Stimulated activated CD4-positive, alpha-beta T cell treated with anti-CD3 and anti-CD28 coated beads, Interleukin-2, amount 100 ng/mL, for 48 hours (primary cell): ENCODE data around the gene NRAP.
"Not testable (repeated sequence)": the region's sequence is repeated elsewhere in the genome, so short reads cannot be mapped to it uniquely, and the experiment has no call there.

ENCODE experiments used
- DNase-seq, 2 donors: peaks; one replicate each; pipeline ENCODE4 v3.0.0-alpha.2; 2020

The NRAP gene

DNA sequence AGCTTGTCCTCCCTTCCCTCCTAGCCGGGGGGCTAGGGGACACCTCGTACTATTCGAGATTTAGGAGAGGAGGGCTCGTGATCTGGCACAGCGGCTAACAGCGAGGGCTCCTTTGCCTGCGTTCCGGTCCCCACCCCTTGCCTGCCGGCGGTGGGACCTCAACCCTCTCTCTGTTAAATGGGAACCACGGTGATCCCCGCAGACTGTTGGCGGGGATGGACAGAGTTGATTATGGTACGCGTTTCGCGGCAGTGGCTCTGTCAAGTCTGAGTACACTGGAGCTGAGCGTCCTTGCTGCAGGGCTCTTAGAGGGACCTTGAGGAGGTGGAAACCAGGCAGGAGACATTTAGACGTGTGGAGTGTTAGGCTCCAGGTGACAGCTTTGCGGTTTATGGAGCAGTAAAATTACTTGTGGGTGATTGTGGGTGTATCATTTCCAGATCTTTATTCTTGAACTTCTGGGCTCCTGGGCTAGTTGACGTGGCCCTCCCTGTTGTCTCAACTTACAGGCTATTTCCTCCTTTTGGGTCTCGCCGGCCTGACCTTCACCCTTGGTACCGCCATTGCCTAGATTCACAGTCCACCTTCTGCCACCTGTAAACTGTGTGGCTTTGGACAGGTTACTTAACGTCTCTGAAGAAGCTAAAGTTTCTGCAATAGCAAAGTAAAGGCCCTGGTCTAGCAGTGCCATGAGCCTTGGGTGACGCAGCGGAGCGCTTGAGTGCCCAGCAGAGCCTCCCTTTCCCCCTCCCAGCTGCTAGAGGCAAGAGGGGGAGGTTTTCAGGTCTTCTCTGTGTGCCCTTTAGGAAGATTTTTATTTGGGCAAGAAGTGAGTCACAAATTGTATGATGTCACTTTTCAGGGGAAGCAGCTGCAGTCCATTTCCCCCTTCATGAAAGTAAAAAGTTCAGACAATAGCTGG is 16.6 kb upstream of the NRAP start:
- DNase-seq, result peak; percentile 19 to 20

GRCh38 chr10:113679463-113680189 is 15.8 kb upstream of the NRAP start, which contains the start of gene CASP7:
Gene CASP7, plus strand, starts transcription at chr10:113679912. Its CDS starts 17,582 bp downstream, at chr10:113697494.
- DNase-seq, result peak; percentile 62 to 70

DNA sequence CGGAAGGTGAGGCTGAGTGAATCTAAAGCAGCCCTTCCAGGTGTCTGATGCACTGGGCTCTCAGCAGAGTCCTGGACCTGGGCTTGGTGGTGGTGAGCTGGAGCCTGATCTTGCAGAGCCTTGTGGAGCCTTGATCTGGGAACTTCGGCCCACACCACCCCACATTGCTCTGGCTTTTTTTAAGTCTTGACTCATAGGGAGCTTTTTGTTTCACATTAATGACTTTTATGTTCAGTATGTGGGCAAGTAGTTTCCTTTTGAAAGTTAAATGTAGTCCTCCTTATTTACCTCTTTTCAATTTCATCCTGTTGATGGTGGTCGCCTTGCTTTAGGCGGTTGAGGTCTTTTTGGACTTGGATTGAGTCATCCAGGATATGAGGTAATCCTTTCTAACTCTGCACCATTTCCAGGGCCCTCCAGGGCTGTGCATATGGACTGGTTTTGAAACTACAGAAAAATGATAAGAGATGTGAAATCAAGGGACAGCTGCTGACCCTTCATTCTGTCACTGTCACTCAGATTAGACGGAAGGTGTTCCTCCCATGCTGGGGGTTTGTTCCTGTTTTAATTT is 2.9 kb upstream of the NRAP start:
- DNase-seq, result no peak

- no peak for DNase-seq
These were observed 2.0 kb upstream of the NRAP start for GRCh38 chr10:113665806-113666354.

DNA sequence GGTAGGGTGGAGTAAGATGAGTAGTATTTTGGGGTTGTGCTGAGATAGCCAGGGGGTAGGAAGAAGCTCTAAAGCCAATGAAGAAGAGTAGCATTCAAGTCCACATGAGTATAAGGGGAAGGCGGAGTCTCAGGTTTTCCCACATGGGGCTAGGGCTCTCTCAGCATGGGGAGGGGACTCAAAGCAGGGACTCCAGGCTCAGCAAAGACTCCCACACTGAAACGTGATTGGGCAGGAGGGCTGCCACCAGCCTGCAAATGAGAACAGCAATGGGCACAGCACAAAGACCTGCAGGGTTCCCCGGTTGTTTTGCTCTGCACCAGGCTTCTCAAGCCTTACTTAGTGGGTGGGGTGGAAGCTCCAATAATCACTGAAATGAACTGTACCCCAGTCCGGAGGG is 1.5 kb upstream of the NRAP start:
- DNase-seq, result no peak

DNA sequence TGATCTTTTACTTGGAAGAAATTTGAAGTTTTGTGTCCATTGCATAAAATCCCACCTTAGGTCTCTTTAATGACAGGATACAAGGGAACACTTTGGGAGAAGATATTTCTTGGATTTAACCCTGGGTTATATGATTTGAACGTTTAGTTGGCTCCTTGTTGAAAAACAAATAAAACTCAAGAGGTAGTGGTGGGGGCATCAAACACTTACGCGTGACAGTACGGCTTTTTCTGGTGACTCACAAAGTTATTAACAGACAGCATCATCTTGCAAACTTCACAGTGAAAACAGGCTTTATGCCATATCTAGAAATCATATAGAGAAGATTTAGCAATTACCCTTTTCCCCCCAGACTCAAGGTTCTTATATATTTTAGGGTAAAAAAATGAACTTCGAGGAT is 699 bp downstream of the NRAP start:
- no peak for DNase-seq

DNA sequence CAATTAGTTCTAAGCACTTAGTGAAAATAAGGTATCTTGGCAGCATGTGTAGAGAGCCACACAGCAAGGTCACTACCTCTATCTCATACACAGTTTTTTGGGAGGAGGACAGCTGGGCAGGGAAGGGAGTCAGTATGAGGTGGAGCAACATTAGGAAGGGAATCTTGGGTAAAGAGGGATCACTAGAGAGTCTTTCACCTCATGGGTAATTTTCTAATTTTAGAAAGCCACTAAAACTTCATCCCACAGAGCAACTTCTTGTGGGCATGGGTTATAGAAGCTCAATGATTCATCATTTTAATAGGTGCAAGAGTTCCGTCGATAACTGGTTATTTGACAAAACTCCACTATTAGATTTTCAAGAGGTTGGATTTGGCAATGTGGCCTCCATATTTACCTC is 2.5 kb downstream of the NRAP start:
- DNase-seq, result no peak

DNA sequence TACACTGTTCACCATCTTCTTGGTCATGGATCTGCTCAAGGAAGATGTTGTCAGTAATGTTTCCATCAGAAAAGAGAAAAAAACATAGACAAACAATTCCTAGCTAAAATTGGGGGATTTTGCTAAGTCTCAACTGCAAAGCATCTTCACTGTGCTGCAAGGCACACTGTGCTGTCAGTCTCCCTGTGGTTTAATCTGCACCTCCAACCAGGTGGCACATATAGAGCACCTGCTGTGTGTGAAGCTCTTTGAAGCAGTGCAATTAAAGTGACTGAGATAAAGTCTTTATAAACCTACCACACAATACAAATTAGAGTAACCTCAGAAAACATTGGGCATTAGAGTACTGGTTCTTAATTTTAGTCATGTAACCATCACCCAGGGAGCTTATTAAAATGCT is 6.3 kb downstream of the NRAP start:
- DNase-seq, result no peak

DNA sequence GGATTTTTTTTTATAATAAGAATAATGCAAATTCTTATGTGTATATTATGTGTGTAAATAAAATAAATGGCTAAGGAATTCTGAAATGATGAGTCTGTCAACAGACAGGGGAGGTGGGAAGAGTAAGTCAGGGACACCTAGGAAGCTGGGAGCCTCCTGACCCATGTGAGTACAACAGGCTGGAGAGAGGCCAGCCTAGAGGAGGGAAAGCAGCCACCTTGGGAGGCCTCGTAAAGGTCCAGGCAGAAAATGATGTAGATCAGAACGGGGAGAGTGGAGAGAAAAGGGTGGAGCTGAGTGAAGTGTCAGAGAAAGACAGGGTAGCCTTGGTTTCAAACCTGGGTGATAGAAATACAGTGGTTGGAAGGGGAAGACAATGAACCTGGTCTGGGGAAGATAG is 6.9 kb downstream of the NRAP start:
- DNase-seq, result no peak

DNA sequence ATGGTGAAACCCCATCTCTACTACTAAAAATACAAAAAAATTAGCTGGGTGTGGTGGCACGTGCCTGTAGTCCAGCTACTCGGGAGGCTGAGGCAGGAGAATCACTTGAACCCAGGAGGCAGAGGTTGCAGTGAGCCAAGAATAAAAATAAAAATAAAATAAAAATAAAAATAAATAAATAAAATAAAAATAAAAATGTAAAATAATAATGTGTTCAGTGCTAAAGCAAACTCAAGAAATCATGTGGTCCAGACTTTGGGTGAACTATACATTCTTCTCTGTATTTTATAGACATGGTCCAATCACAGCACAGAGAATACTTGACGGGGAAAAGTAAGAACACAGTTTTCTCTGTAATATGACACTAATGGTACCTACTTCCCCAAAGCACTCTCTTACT is 11.4 kb downstream of the NRAP start:
- DNase-seq, result not testable (repeated sequence)

DNA sequence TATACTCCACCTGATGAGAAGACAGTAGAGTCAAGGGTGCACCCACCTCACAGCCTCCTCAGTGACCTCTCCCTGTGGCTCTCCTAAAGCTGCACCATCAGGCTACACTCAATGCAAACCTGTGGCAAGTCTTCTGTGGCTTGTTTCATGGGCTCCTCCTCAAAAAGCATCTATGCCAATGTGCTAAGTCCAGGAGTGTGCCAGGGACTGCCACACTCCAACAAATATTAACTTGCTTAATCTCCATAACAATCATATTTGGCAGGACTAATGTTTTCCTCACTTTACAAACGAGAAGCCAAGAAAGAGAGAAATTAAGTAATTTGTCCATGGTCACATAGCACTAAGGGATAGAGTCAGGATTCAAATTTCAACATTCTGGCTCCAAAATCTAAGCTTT is 11.9 kb downstream of the NRAP start:
- no peak for DNase-seq

- DNase-seq, result no peak
These were observed 12.8 kb downstream of the NRAP start for GRCh38 chr10:113651021-113651420.

- DNase-seq, result no peak
These were observed 13.7 kb downstream of the NRAP start for GRCh38 chr10:113650172-113650571.

DNA sequence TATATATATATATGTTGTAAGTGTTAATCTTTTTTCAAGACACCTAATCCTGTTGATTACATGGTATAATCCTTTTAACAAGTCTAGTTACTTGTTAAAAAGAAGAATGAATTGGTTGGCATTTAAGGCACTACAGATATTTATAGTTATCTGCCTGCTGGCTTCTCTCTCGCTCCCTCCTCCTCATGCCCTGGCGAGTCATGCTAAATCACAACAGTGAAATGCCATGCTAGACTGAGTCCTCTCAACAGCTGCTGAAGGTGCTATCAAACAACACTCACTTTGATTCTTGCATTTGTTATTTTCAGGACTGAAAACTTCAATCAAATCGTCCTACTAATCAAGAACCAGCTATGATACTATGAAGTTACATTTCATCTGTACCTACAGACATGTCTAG is 15.4 kb downstream of the NRAP start:
- DNase-seq, result no peak

DNA sequence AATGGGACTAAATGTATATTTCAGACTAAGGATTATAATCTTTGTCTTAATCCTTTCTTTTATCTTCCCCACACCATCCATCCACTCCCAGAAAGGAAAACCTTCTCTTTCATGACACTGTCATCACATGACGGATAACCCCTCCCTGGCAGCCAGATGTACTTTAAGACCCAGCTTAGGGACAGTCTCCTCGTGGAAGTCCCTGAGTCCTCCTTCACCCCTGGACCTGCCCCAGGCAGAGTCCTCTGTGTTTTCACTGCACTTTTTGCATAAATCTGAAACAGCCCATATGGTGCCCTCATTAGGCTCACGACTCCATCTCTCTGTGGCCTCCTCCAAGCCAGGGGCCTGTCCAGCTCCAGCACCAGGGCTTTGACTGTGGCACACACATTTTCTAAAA is 16.0 kb downstream of the NRAP start:
- DNase-seq, result no peak

- DNase-seq, result no peak
These were observed 17.3 kb downstream of the NRAP start for GRCh38 chr10:113646336-113647201.

GRCh38 chr10:113644185-113645120 is 19.4 kb downstream of the NRAP start:
- no peak for DNase-seq

- no peak for DNase-seq
These were observed 20.7 kb downstream of the NRAP start for GRCh38 chr10:113643183-113643582.

DNA sequence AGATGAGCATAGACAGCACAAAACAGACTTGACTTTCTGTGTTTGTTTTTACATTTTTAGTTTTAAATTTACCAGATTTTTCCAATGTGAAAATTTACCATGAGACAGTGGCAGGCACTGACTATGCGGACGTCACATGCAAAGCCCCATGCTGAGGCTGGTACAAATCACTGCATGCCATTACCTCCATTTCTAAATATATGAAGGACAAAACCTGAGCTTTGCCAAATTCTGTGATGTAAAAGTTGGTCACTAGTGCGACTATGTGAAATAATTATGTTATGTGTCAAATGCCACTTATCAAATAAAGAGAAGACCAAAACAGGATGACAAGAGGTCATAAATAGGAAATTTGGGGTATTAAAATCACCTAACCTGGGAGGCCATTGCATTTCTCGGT is 22.1 kb downstream of the NRAP start:
- no peak for DNase-seq

GRCh38 chr10:113639966-113640365 is 23.9 kb downstream of the NRAP start:
- no peak for DNase-seq

DNA sequence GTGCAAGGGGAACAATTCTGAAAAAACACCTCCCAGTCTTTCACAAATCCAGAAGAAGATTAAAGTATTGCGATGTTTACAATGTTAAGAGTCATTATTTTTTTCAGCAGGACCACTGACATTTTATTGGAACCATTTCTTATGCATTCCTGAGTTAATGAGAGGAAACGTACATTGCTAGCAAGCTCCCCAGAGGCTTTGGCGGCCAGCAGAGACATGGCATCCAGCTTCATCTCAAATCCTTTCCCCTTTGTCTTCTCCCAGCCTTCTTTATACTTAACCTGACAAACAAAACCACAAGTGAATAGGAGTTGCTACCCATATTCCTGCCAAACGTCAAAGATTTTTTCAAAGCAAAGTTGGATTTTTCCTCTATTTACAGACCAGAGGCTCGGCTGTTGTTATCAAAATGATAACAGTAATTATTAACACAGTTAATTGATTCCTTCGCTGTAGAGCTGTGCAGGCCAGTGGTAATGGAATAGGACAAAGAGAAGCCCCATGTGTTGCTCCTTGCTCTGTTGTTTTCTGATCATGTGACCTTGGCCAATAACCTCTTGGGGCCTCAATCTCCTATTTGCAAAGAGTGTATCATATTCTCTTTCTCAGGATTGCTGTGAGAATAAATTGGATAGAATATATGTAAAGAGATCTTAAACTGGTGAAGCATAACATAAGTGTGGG is 32.0 kb downstream of the NRAP start:
- no peak for DNase-seq
